Large intestine (tissue), 3 donors: ENCODE data around the gene NBEA. TPM values are rescaled to one million over a fixed set of nuclear protein-coding genes. Genes with fewer than 3 reads are reported as not detected.
"Not testable (repeated sequence)": the region's sequence is repeated elsewhere in the genome, so short reads cannot be mapped to it uniquely, and the experiment has no call there.

Source experiments
- DNase-seq, 2 donors: peaks; one replicate each; pipeline versions ENCODE4 v3.0.0 to v3.0.0-alpha.2; 2013
- H3K27ac ChIP-seq: one replicate; pipeline ENCODE4 v1.5.1; 2013; ENCODE audit warnings: low read length
- H3K27me3 ChIP-seq: 2 replicates; pipeline ENCODE4 v1.6.1; 2013; ENCODE audit warnings: low read length; ENCODE audit not compliant: control insufficient read depth, insufficient read depth
- H3K36me3 ChIP-seq: 2 replicates; pipeline ENCODE4 v1.6.1; 2013; ENCODE audit warnings: low read length; ENCODE audit not compliant: control insufficient read depth, insufficient read depth
- H3K4me1 ChIP-seq: one replicate; pipeline ENCODE4 v1.6.1; 2013; ENCODE audit warnings: low read length; ENCODE audit not compliant: control insufficient read depth, insufficient read depth
- H3K4me3 ChIP-seq: one replicate; pipeline ENCODE4 v1.5.1; 2013; ENCODE audit warnings: low read length
- H3K9me3 ChIP-seq: one replicate; pipeline ENCODE4 v1.6.1; 2013; ENCODE audit warnings: mild to moderate bottlenecking, low read depth, low read length, moderate library complexity; ENCODE audit not compliant: control insufficient read depth
- WGBS: methylation state at CpG from one replicate; pipeline ENCODE4 v1.1.5; 2013; ENCODE audit warnings: low lambda C conversion rate; ENCODE audit not compliant: insufficient coverage; 5-methylcytosine and 5-hydroxymethylcytosine counted together
- polyA plus RNA-seq: library from polyadenylated mRNA; unstranded; fragments of 120-200 nt; gene quantifications from one replicate; pipeline ENCODE4 v1.2.1, GENCODE V29; 2013

Gene NBEA
- polyA plus RNA-seq, 1 donor, result 8.7 TPM

- Histone ChIP-seq H3K4me1 (no peaks in the 10 kb centered on the region), H3K9me3 (peaks cover 24% of the 10 kb centered on the region), H3K27me3 (no peaks in the 10 kb centered on the region), H3K4me3 (no peak overlapping the region), H3K36me3 (no peaks in the 10 kb centered on the region), H3K27ac (peak overlapping the region; percentile 31)
- no CpG with 5 or more reads among the region's 1 CpG for WGBS
- DNase-seq, result peak; percentile 40 to 53
Observed at GRCh38 chr13:34990399-34991214, 48.5 kb downstream of the NBEA start.

DNA sequence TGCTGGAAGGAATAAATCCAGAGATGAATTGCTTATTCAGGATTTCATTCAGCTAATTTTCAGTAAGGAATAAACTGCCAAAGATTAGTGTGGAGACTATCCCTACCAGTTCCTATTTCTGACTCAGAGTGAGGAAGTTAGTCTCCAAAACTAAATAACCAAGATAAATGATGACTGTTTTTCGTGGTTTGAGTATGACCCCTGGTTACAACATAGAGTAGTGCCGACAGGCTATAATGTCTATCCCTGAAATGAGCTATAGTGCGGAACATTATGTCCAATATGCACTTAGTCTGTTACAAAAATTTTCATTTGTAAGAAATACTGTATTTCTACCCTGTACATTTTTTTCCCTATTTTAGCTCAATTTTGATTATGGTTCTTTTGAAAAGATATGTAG is 51.4 kb downstream of the NBEA start:
- no peaks in the 10 kb centered on the region for H3K4me1 ChIP-seq
- H3K4me3 ChIP-seq, result no peak overlapping the region
- no peak overlapping the region for H3K27ac ChIP-seq
- H3K27me3 ChIP-seq, result no peaks in the 10 kb centered on the region
- no peak for DNase-seq
- WGBS, result no CpG with 5 or more reads among the region's 3 CpGs
- no peaks in the 10 kb centered on the region for H3K36me3 ChIP-seq
- peaks cover 20% of the 10 kb centered on the region for H3K9me3 ChIP-seq

DNA sequence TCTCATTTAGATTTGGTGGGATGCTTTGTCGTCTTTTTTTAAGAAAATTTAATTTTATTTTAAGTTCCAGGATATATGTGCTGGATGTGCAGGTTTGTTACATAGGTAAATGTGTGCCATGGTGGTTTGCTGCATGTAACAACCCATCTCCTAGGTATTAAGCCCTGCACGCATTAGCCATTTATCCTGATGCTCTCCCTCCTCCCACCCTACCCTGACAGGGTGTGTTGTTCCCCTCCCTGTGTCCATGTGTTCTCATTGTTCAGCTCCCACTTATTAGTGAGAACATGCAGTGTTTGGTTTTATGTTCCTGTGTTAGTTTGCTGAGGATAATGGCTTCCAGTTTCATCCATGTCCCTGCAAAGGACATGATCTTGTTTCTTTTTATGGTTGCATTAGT is 61.7 kb downstream of the NBEA start:
- not testable (repeated sequence) for H3K27ac ChIP-seq, H3K27me3 ChIP-seq, H3K4me1 ChIP-seq, H3K9me3 ChIP-seq, H3K36me3 ChIP-seq, DNase-seq, H3K4me3 ChIP-seq
- WGBS, result 86% methylated on average over 1 of the region's 2 CpGs

DNA sequence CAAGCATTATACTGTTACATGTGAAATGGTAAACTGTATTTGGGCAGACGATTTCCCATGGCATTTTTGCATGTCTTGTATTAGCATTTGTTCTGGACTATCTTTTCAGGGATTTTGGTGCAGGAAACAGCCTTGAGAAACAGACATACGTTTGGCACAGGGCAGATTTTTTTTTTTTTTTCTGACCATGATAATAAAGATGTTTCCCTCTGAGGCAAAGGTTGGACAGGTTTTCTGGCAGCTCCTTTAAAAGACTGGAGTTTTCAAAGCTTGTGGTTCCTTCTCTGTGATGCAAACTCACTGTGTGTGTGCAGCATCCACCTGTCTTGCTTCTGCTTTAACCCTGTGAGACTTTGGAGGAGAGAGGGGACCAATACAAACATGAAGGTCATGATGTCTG is 63.0 kb downstream of the NBEA start:
- Histone ChIP-seq H3K4me1 (no peaks in the 10 kb centered on the region), H3K27ac (no peak overlapping the region), H3K9me3 (no peaks in the 10 kb centered on the region), H3K36me3 (no peaks in the 10 kb centered on the region), H3K4me3 (no peak overlapping the region), H3K27me3 (no peaks in the 10 kb centered on the region)
- no peak for DNase-seq
- no CpG with 5 or more reads among the region's 2 CpGs for WGBS

DNA sequence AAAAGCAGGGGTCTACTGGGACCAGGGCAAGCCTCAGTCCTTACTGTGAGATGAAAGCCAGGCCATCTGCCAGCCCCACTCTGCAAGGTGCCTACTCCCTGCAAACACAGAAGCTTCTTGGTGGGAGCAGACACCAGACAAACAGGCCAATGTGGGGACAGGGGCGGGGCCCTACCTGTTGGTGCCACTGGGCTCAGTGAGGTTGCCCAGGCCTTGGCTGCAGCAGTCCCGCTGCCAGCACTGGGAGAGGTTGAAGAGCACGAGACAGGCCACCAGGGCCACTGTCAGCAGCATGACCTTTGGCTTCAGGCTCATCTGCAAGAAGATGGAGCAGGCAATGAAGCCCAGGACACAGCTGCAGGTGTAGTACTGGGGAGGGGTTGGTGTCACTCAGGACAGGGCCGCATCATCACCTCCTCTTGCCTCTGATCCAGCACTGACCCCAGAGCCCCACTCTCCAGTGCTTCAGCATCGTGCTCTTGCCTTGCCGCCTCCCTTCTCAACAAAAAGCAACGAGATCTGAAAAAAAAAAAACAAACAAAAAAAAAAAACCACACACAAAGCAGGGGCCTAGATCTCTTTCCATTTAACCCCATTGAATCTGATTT is 72.6 kb downstream of the NBEA start:
- Histone ChIP-seq H3K4me1 (no peaks in the 10 kb centered on the region), H3K4me3 (no peak overlapping the region), H3K27ac (no peak overlapping the region), H3K27me3 (no peaks in the 10 kb centered on the region), H3K36me3 (no peaks in the 10 kb centered on the region), H3K9me3 (no peaks in the 10 kb centered on the region)
- no peak for DNase-seq
- no CpG with 5 or more reads among the region's 7 CpGs for WGBS

DNA sequence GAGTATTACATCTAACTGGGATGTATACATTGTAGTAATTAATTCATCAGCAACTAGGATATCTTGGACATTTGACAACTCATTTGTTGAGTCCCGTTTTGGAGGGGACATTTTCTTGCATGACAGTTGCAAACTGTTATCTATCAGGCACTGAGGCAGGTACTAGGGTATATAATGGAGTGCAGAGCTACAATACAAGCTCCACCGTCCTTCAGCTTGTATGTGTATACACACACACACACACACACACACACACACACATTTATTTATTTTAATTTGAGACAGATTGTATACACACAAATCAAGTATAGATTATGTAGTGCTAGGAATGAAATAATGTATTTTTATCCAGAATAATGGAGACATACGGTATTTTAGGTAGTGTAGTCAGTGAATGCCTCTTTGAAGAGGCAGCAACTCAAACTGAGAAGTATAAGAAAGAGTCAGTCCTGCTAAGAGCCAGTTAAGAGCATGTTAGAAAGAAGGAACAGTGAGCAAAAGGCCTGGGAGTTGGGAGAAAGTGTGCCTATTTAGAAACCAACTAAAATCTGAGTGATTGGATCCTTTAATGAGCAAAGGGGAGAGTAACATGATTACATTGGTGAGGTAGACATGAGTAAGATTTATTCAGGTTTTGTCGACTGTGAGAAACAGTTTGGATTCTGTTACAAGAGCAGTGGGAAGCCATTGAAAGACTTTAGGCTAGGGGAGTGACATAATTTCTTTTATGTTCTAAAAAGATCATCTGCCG is 74.5 kb downstream of the NBEA start:
- H3K27me3 ChIP-seq, result no peaks in the 10 kb centered on the region
- H3K9me3 ChIP-seq, result no peaks in the 10 kb centered on the region
- WGBS, result 88% methylated on average over 3 of the region's 5 CpGs
- H3K36me3 ChIP-seq, result no peaks in the 10 kb centered on the region
- H3K27ac ChIP-seq, result no peak overlapping the region
- no peak for DNase-seq
- no peak overlapping the region for H3K4me3 ChIP-seq
- H3K4me1 ChIP-seq, result no peaks in the 10 kb centered on the region

DNA sequence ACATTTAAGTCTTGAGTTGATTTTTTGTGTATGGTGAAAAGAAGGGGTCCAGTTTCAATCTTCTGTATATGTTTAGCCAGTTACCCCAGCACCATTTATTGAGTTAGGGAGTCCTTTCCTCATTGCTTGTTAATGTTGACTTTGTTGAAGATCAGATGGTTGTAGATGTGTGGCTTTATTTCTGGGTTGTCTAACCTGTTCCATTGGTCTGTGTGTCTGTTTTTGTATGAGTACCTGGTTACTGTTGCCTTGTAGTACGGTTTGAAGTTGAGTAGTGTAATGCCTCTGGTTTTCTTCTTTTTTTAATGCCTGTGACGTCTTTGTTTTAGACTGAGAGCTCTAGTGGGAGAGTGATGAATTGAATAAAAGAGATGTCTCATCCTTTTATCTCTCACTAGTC is 83.2 kb downstream of the NBEA start:
- Histone ChIP-seq H3K36me3 (no peaks in the 10 kb centered on the region), H3K27me3 (no peaks in the 10 kb centered on the region), H3K27ac (no peak overlapping the region), H3K4me1 (no peaks in the 10 kb centered on the region), H3K4me3 (no peak overlapping the region), H3K9me3 (peaks cover 3% of the 10 kb centered on the region)
- DNase-seq, result no peak
- WGBS, result no CpG with 5 or more reads among the region's 2 CpGs

DNA sequence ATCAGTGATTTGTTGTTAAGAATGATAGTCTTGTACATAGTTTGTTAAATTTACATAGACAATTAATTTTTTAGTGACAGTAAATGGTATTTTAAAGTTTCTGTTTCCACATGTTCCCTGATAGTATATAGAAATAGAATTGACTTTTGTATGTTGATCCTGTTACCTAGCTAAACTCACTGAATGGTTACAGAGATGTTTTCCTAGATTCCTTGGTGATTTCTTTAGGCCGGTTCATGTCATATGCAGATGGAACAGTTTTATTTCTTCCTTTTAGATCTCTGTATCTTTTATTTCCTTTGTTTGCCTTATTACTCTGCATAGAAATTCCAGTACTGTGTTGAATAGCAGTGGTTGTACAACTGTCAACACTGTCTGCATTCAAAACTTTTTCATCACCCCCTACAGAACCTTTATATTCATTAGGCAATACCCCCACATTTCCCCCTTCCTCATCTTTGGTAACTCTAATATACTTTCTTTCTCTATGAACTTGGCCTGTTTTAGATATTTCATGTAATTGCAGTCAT is 86.3 kb downstream of the NBEA start:
- H3K4me3 ChIP-seq, result no peak overlapping the region
- H3K9me3 ChIP-seq, result peaks cover 19% of the 10 kb centered on the region
- no peaks in the 10 kb centered on the region for H3K4me1 ChIP-seq
- WGBS, result 100% methylated on average over 1 of the region's 1 CpG
- no peaks in the 10 kb centered on the region for H3K27me3 ChIP-seq
- DNase-seq, result no peak
- H3K27ac ChIP-seq, result no peak overlapping the region
- no peaks in the 10 kb centered on the region for H3K36me3 ChIP-seq

- Histone ChIP-seq H3K4me1 (no peaks in the 10 kb centered on the region), H3K27ac (no peak overlapping the region), H3K9me3 (no peaks in the 10 kb centered on the region), H3K27me3 (no peaks in the 10 kb centered on the region), H3K36me3 (no peaks in the 10 kb centered on the region), H3K4me3 (no peak overlapping the region)
- WGBS, result no CpG with 5 or more reads among the region's 3 CpGs
- no peak for DNase-seq
Observed at GRCh38 chr13:35039012-35039411, 96.9 kb downstream of the NBEA start.

- no peaks in the 10 kb centered on the region for H3K36me3 ChIP-seq
- H3K27ac ChIP-seq, result no peak overlapping the region
- no peaks in the 10 kb centered on the region for H3K9me3 ChIP-seq
- no peak overlapping the region for H3K4me3 ChIP-seq
- no peaks in the 10 kb centered on the region for H3K4me1 ChIP-seq
- WGBS, result 100% methylated on average over 2 of the region's 2 CpGs
- no peaks in the 10 kb centered on the region for H3K27me3 ChIP-seq
- no peak for DNase-seq
Observed at GRCh38 chr13:35046587-35046986, 104.5 kb downstream of the NBEA start.
